ENCODE results near the gene AP2A1. TPM values are rescaled to one million over a fixed set of nuclear protein-coding genes. Genes with fewer than 3 reads are reported as not detected.

The AP2A1 gene
- polyA plus RNA-seq, 1 donor, result 52.9 TPM

- no peak for DNase-seq
Observed at GRCh38 chr19:49837425-49837824, 70.6 kb downstream of the AP2A1 start.

- no peak for DNase-seq
Observed at GRCh38 chr19:49838885-49839588, 72.2 kb downstream of the AP2A1 start.

- no peak for DNase-seq
Observed at GRCh38 chr19:49839713-49840112, 72.9 kb downstream of the AP2A1 start.

GRCh38 chr19:49840321-49840720, 73.5 kb downstream of the AP2A1 start:
- DNase-seq, result no peak

- no peak for DNase-seq
Observed at GRCh38 chr19:49840736-49841249, 74.0 kb downstream of the AP2A1 start.

- no peak for DNase-seq
Observed at GRCh38 chr19:49843265-49843664, 76.5 kb downstream of the AP2A1 start.

- no peak for DNase-seq
Observed at GRCh38 chr19:49844138-49845095, 77.6 kb downstream of the AP2A1 start.

GRCh38 chr19:49845414-49845813, 78.6 kb downstream of the AP2A1 start:
- no peak for DNase-seq

- DNase-seq, result no peak
Observed at GRCh38 chr19:49846408-49846807, 79.6 kb downstream of the AP2A1 start.

- DNase-seq, result no peak
Observed at GRCh38 chr19:49847731-49848696, 81.2 kb downstream of the AP2A1 start.

- no peak for DNase-seq
Observed at GRCh38 chr19:49848938-49849337, 82.1 kb downstream of the AP2A1 start.

GRCh38 chr19:49849433-49850220, 82.8 kb downstream of the AP2A1 start:
- DNase-seq, result no peak

GRCh38 chr19:49850221-49850486, 83.4 kb downstream of the AP2A1 start:
- DNase-seq, result no peak

GRCh38 chr19:49850487-49851342, 83.9 kb downstream of the AP2A1 start, which contains the start of gene PTOV1:
Gene PTOV1 (plus strand): TSS chr19:49851159.
- peak; percentile 89 for DNase-seq

GRCh38 chr19:49851456-49852259, 84.9 kb downstream of the AP2A1 start:
- no peak for DNase-seq

GRCh38 chr19:49852631-49853126, 85.9 kb downstream of the AP2A1 start:
- no peak for DNase-seq

GRCh38 chr19:49853852-49854377, 87.1 kb downstream of the AP2A1 start:
- no peak for DNase-seq

- no peak for DNase-seq
Observed at GRCh38 chr19:49854378-49855263, 87.8 kb downstream of the AP2A1 start.

Measured in left kidney (tissue), 2 donors.